NT2/D1 (cell line): Measurements from ENCODE around the gene CTIF.

Experiments used
- SUZ12 ChIP-seq: IDR thresholded peaks from 2 replicates; pipeline ENCODE4 v1.6.1; 2011; ENCODE audit not compliant: insufficient read length, insufficient read depth; ENCODE audit errors: extremely low read depth
- YY1 ChIP-seq: IDR thresholded peaks from 2 replicates; pipeline ENCODE4 v1.6.1; 2011; ENCODE audit not compliant: insufficient read length, insufficient read depth
- ZNF274 ChIP-seq: IDR thresholded peaks from 2 replicates; pipeline ENCODE4 v1.6.1; 2011; ENCODE audit warnings: mild to moderate bottlenecking, low read depth, low read length

GRCh38 chr18:48750485-48751175, 211.8 kb downstream of the CTIF start:
- TF ChIP-seq YY1: no peak
- no peak for TF ChIP-seq ZNF274
- TF ChIP-seq SUZ12: no peak
